Measurements from ENCODE around the gene HSPBP1. TPM values are rescaled to one million over a fixed set of nuclear protein-coding genes. Genes with fewer than 3 reads are reported as not detected.
A peak's percentile ranks its signal among the peaks of the same experiment; 100 is the strongest.

Gene HSPBP1
- total and polyA plus RNA-seq, 2 of the 4 experiments (the other 2 are of a cell fraction) = 21.0 to 43.2 TPM

GRCh38 chr19:55312621-55313512 lies 33.0 kb upstream of the HSPBP1 start:
- Histone ChIP-seq H3K9me1 (ENCODE audit: insufficient read depth, low read length) (no peaks in the 10 kb centered on the region), H3K23ac (ENCODE audit: low read depth, low read length) (no peak overlapping the region), H2BK20ac (ENCODE audit: low read depth, low read length) (no peak overlapping the region), H3K4me2 (ENCODE audit: low read depth, low read length) (no peak overlapping the region), H3K4ac (ENCODE audit: low read depth, low read length) (no peak overlapping the region), H3K4me3 (ENCODE audit: insufficient read depth, low read depth, low read length) (no peak overlapping the region), H4K91ac (ENCODE audit: insufficient read depth, low read depth, low read length) (no peak overlapping the region), H2BK15ac (ENCODE audit: low read depth, low read length) (no peak overlapping the region), H4K5ac (ENCODE audit: low read depth, low read length) (no peak overlapping the region), H4K8ac (ENCODE audit: low read depth in 2 of 2, low read length in 2 of 2) (no peak overlapping the region), H2AFZ (replicated peaks; ENCODE audit: low read length, poor library complexity) (no peak overlapping the region), H2BK5ac (ENCODE audit: low read depth, low read length, poor library complexity, severe bottlenecking) (no peak overlapping the region), H3K27me3 (ENCODE audit: control insufficient read depth, insufficient read depth, low read length) (no peaks in the 10 kb centered on the region), H3K14ac (replicated peaks; ENCODE audit: low read depth, low read length) (no peak overlapping the region; the same call in 1 of the 2 replicates), H2AK9ac (replicated peaks; ENCODE audit: low read depth, low read length, poor library complexity) (peak overlapping the region; percentile 63), H2AK5ac (ENCODE audit: low read depth, low read length) (no peak overlapping the region), H3K9ac (ENCODE audit: low read depth, low read length) (no peak overlapping the region), H3K18ac (ENCODE audit: low read depth, low read length) (no peak overlapping the region), H3K27ac (ENCODE audit: insufficient read depth, low read length) (no peak overlapping the region), H3K79me1 (ENCODE audit: low read depth in 1 of 2, low read length in 2 of 2) (no peaks in the 10 kb centered on the region), H3K36me3 (ENCODE audit: control insufficient read depth, insufficient read depth, low read length) (peaks cover 14% of the 10 kb centered on the region), H3K9me3 (ENCODE audit: control insufficient read depth, insufficient read depth, low read length) (peaks cover 1% of the 10 kb centered on the region; the same call in 1 of the 2 replicates), H2BK120ac (ENCODE audit: low read depth, low read length) (no peak overlapping the region), H4K20me1 (ENCODE audit: insufficient read depth, low read length) (no peaks in the 10 kb centered on the region), H3K56ac (ENCODE audit: extremely low read depth, insufficient read depth, low read length) (no peak overlapping the region), H3K4me1 (ENCODE audit: control insufficient read depth, insufficient read depth, low read length) (no peaks in the 10 kb centered on the region; the same call in 1 of the 2 replicates)
- BruUV-seq (replicated peaks) = no TSS peak
- in situ Hi-C loops (cut with MboI; ENCODE audit: low sequenced_read_pairs) (no loop called here), dilution Hi-C loops (cut with HindIII; ENCODE audit: low sequenced_read_pairs, unreplicated experiment) (no loop called here), intact Hi-C loops (cut with micrococcal nuclease) (no loop called here)
- peak; percentile 40 for ATAC-seq (ENCODE audit: low read depth)
- 74% methylated on average over 40 of the region's 47 CpGs; no CpG with 5 or more reads in 1 of the 2 experiments for WGBS, 2 experiments (ENCODE audit: extremely low coverage in 2 of 2, insufficient read length in 1 of 2)
- DNase-seq = no peak
- CTCF ChIA-PET = interaction anchor here (2.2 kb wide), 1 partner anchor 12 kb away, joined by 6 read pairs; no protein-coding TSS in a partner anchor
- POLR2A ChIA-PET (ENCODE audit: unreplicated experiment) = interaction anchor here (0.6 kb wide), 1 partner anchor 21 kb away, joined by 3 read pairs; no protein-coding TSS in a partner anchor
- TF ChIP-seq RFX5 (IDR thresholded peaks at IDR 0.05; ENCODE audit: low read depth, low read length) (no peak), NFE2L2 (IDR thresholded peaks at IDR 0.05; ENCODE audit: low read depth, low read length) (no peak), MAZ (IDR thresholded peaks at IDR 0.05; ENCODE audit: borderline replicate concordance, low read depth, low read length) (no peak), CEBPB (IDR thresholded peaks at IDR 0.05; ENCODE audit: low read depth, low read length) (no peak), SMC3 (IDR thresholded peaks at IDR 0.05; ENCODE audit: low read depth, low read length) (no peak), FOS (IDR thresholded peaks at IDR 0.05; ENCODE audit: low read depth, low read length) (no peak), MAFK (IDR thresholded peaks at IDR 0.05; ENCODE audit: low read depth, low read length) (no peak), CTCF (conservative IDR thresholded peaks at IDR 0.05; ENCODE audit: low read depth, low read length) (no peak), BHLHE40 (IDR thresholded peaks at IDR 0.05; ENCODE audit: low read depth, low read length) (no peak), USF2 (IDR thresholded peaks at IDR 0.05; ENCODE audit: low read depth, low read length) (no peak), POLR2A (IDR thresholded peaks at IDR 0.05; ENCODE audit: low read depth, low read length) (no peak), CHD1 (IDR thresholded peaks at IDR 0.05; ENCODE audit: low read depth, low read length) (no peak), RCOR1 (IDR thresholded peaks at IDR 0.05; ENCODE audit: insufficient replicate concordance, low read length) (no peak), ELK1 (IDR thresholded peaks at IDR 0.05; ENCODE audit: borderline replicate concordance, low read depth, low read length) (no peak)
